HG03103 (cell line): Measurements from ENCODE around the gene MBOAT2.

Experiments
- ATAC-seq: cut with Tn5 transposase; IDR thresholded peaks from one replicate; pipeline ENCODE4 v1.9.1; 2021; ENCODE audit warnings: low read depth; ENCODE audit not compliant: unreplicated experiment

Gene MBOAT2

GRCh38 chr2:8837795-8838140 is 165.7 kb downstream of the MBOAT2 start:
- peak; percentile 5 for ATAC-seq

- peak; percentile 90 for ATAC-seq
These were observed 166.3 kb downstream of the MBOAT2 start, which contains the start of gene KIDINS220 for GRCh38 chr2:8836971-8837794. TSS of gene KIDINS220 (minus strand) at chr2:8837613. CDS start at chr2:8827093, 10,520 bp downstream.

- ATAC-seq: no peak
These were observed 168.2 kb downstream of the MBOAT2 start for GRCh38 chr2:8835279-8835678.

GRCh38 chr2:8833853-8834252 is 169.6 kb downstream of the MBOAT2 start:
- no peak for ATAC-seq

DNA sequence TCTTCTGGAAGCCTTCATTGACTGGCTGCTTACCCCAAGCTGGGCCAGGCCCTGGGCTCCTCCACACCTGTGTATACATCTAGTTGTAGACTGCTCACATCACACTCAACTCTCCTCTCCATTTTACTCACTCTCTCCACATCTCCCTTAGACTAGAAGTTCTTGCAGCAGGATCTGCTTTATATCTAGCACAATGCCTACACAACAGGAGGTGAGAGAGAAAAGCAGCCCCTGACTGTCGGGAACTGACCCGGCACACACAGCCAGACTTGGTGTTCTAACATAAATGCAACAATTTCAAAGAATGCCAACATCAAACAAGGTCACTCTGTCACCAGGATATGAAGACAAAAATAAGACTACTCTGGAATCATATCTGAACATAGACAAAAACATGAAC is 172.0 kb downstream of the MBOAT2 start:
- ATAC-seq: no peak

- ATAC-seq: no peak
These were observed 175.8 kb downstream of the MBOAT2 start for GRCh38 chr2:8827729-8828128.

- ATAC-seq: no peak
These were observed 181.3 kb downstream of the MBOAT2 start for GRCh38 chr2:8822218-8822617.

DNA sequence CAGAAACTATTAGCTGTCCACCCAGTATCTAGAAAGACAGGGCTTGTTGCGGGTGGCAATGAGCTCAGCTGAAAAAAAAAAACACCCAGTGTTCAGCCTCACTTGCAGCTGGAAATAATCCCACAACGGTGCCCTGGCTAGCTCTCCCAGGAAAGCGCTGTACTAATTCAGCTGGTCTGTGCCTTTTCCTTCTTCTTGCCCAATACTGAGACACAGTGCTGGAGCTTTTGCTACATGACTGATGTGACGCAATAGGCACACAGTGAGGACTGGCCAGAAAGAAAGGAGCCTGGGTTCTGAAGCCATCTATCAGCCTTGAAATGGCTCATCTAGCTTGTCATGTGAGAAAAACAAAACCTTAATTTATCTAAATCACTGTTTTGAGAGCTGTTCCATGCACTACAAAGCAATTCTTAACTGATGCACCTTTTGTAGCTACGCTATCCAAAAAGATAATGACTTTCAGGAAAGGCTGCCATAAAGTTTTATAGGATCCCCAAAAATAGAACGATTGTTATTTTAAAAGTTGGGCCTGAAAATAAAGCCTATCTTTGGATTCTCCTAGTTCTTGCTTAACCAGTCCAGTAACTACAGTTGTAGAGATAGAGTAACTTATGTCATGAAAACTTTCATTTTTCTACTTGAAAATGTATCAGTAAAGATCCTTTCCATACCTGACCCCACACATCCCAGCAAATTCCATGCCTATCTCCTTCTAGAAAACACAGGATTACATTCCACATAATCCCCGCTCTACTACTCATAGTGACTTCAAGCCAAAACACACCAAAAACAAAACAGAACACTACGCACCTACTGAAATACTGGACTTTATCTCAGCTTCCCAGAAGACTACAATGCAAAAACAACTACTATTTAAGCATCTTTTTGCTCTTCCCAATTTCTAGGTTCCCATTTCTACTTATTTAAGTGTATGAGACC is 181.9 kb downstream of the MBOAT2 start:
- ATAC-seq: no peak

DNA sequence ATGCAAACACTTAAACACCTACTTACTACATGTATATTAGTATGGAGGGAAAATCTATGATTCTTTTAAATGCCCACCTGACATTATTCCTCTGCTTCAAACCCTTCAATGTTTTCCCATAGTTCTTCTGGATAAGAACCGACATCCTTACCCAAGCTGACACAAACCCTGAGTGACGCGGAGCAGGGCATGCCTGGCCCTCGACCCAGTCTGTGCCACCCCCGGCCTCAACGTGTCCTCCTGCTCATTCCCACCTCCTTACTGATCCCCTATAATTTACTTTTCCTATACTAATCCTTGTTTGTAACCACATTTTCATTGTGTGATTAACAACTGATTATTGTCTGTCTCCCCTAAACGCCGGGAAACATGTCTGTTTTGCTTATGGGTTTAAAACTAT is 183.5 kb downstream of the MBOAT2 start:
- no peak for ATAC-seq

- no peak for ATAC-seq
These were observed 184.3 kb downstream of the MBOAT2 start for GRCh38 chr2:8819194-8819593.

DNA sequence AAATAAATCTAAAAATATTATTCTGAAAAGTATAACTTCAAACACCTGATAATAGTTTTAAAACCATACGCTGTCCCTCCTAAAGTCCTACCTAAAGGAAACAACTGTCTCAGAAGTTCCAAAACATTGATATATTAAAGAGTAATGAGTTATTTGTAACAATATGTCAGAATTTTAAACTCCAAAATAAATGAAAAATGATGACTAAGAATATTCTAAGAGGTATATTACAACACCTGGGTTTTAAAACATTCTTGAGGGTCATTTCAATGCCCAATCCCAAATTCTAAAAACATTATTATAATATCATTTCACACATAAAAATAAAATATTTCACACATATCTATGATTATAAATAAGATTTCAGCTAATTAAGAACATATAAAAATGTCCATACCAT is 186.3 kb downstream of the MBOAT2 start:
- no peak for ATAC-seq

DNA sequence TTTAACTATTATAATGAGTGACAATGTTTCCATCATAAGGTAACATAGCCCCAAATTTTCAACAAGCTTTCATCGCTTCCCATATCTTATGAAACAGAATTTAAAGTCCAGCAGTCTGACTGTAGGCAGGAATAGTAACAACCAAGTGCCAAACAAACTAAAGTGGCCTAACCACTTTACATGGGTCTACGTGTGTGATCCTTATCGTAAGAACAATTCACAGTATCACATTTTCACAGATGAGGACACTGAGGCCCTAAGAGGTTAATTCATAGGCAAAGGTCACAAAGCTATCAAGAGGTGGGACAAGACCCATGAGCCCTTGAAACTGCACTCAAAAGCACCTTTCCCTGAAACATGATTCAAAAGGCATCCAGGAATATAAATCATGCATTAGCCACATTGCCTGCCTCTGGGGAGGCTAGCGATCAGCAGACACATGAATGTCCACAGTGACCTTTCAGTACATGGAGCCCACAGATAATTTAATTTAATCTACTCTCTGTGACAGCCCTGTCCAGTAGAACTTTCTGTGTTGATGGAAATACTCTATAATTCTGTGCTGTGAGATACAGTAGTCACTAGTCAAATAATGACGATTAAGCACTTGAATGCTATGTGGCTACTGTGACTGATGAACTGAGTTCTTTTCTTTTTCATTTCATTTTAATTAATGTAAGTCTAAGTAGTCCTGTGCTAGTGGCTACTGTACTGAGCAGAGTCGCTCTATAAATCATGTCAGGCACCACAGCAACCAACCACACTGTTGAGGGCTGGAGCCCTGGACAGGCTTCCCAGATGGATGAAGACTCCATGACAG is 196.4 kb downstream of the MBOAT2 start:
- ATAC-seq: no peak

DNA sequence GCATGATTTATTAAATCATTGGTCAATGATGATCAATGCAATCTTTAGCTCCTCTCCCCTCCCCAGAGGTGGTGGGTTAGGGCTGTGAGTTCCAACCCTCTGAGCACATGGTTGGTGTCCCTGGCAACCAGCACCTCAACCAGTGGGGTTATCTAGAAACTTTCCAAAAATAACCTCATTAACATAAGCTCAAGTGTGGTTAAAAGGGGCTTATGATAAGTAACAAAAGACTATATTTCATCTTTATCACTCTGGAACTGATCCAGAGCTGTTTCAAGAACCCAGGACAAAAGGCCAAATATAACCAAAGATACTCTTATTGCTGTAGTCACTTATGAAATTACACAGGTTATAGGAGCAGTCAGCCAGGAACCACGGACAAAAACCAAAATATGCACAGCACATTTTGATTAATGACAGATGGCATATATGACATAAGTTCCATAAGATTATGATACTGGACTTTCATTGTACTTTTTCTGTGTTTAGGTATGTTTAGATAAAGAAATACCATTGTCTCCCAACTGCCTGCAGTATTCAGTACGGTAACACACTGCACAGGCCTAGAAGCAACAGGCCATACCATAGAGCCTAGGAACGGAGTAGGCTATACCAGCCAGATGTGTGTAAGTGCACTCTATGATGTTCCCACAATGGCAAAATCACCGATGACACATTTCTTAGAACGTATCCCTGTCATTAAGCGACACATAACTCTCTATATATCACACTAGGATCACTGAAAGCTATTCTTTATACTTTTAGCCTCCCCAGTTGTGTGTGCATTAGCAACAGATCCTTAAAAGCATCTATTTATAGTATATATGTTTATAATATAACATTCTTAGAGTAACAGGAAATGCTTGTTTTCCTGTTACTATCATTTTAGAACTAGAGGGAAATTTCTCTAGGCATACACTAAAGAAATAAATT is 197.9 kb downstream of the MBOAT2 start:
- ATAC-seq: no peak

DNA sequence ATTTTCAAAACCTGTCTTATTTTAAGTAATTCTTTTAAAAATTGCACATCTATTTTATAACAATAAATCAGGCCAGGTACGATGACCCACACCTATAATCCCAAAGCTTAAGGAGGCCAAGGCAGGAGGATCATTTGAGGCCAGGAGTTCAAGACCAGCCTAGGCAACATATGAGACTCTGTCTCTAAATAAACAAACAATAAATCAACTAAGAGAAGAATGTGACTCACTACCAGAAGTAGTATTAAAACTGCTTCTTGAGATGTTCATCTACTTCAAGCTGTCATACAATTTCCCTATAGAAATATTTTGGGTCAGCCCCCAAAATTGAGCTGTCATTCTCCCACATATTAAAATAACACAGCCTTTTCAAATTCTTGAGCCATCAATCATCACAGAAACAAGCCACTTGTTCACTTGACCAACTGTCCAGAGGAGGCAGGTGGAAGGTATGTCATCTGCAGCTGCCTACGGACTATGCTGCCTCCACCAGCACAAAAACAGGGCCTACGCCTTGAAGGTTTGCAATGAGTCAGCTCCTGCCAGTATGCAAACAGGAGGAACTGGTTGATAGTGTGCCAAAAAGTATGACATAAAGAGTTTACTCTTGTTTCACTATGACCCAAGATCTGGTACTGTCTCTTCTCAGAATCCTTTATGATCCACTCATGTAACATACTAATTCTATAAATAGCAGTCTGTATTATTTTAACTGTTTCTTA is 199.7 kb downstream of the MBOAT2 start:
- peak; percentile 98 for ATAC-seq

- no peak for ATAC-seq
These were observed 200.7 kb downstream of the MBOAT2 start for GRCh38 chr2:8802741-8803140.
